HG03196 (cell line): ENCODE measurements around the gene NDE1.

ENCODE experiments used
- ATAC-seq: cut with Tn5 transposase; IDR thresholded peaks from one replicate; pipeline ENCODE4 v1.9.1; 2021; ENCODE audit not compliant: unreplicated experiment

Gene NDE1

DNA sequence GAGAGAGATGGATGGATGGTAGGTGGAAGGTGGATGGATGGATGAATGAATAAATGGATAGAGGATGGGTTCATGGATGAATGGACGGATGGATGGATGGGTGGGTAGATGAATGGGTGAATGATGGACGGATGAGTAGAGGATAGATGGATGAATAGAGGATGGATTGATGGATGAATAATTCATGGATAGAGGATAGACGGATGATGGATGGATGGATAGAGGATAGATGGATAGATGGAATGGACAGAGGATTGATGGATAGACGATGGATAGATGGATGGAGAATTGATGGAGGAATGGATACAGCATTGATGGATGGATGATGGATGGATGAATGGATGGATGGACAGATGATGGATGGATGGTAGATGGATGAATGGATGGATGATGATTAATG lies 115.1 kb downstream of the NDE1 start:
- no peak for ATAC-seq

DNA sequence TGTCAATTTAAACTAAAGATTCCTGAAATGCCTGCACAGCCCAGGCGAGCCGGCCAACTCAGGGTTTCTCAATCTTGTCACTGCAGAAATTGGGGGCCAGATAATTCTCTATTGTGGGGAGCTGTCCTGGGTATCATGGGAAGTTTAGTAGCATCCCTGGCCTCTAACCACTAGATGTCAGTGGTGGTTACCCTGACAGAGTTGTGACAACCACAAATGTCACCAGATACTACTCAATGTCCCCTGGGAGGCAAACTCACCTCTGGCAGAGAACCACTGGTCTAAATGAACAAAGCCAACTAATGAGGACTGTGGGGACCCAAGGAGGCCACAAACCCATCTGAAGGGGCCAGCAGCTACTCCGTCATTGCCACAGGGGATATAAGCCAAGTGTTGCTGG lies 115.8 kb downstream of the NDE1 start:
- peak; percentile 88 for ATAC-seq

DNA sequence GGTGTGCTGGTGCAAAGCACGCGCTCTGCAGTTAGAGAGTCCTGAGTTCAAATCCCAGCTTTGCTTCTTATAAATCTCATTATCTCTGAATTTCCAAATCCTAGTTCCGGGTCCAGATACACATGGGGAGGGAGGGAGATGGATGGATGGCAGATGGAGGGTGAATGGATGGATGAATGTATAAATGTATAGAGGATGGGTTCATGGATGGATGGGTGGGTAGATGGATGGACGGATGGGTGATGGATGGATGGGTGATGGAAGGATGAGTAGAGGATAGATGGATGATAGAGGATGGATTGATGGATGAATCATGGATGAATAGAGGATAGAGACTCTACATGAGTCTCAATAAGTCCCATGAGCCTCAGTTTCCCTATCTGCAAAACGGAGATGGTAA lies 116.9 kb downstream of the NDE1 start:
- no peak for ATAC-seq

DNA sequence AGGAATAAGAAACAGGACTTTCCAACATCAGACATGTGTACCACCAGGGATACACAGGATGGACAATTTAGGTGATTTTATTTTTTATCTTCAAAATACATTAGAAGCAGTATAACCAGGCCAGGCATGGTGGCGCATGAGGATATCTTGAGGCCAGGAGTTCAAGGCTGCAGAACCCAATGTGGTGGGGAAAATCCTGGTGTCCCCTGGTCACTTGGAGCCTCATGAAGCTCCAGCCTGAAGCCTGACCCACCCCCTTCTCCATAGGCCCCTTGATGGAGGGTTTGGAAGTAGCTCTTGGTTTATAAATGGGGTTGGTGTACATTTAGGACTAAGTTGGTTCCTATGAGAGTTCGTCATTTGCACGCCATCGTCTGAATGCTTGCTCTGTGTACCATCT lies 118.2 kb downstream of the NDE1 start:
- ATAC-seq, result no peak

DNA sequence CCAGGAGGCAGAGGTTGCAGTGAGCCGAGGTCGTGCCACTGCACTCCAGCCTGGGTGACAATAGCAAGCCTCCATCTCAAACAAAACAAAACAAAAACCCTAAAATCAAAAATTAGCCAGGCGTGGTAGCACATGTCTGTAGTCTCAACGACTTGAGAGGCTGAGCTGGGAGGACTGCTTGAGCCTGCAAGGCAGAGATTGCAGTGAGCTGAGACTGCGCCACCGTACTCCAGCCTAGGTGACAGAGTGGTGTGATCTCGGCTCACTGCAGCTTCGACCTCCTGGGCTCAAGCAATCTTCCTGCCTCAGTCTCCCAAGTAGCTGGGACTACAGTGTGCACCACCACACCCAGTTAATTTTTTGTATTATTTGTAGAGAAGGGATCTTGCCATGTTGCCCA lies 119.2 kb downstream of the NDE1 start:
- ATAC-seq, result no peak

DNA sequence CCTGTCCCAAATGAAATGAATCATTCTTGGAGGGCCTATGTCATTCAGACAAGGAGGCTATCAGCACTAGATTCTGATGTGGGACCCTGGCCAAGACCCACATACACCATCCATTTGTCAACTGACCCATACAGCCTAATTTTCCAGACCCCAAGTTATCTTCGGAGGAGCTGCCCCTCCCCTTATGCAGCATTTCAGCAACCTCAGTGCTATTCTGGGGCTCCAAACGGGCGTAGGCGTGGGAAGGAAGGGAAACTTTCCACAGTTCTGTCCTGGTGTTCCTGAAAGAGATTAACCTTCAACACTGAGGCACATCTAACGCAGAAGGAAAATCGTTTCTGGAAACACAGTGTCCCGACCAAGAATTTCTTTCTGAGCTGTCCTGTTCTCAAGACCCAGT lies 120.1 kb downstream of the NDE1 start:
- ATAC-seq, result no peak

DNA sequence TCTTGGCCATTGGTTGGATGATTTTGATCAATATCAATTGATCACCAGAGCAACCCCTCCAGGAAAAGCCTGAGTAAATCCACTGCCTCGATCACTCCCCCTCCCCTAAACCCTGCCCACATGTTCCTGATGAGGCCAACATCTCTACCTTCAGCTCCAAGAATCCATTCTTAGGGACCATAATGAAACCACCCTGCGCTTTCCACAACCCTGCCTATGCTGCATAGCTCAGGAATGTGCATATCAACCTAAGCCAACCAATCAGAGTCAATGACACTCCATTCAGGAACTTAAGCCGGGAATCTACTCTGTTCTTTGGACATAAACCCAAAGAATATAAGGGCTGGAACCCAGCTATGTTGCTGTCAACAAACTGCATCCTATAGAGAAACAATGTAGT lies 120.5 kb downstream of the NDE1 start:
- no peak for ATAC-seq

DNA sequence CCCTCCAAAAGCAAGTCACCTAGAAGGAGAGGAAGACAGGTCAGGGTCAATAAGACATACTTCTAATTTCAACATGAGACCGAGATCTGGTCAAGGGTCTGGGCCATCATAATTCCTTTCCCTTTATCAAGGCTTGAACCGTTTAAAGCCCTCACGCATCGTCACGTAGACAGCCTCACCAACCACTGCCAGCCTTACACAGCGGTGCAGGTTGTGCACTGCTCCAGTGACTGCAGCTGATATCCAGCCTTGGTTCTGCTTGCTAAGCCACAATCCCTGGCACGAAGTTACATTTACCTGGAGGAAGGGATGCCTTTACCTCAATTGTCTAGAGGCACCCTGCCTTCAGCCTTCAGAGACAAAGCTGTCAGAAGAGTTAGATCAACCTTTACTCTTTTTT lies 121.6 kb downstream of the NDE1 start:
- ATAC-seq, result no peak

DNA sequence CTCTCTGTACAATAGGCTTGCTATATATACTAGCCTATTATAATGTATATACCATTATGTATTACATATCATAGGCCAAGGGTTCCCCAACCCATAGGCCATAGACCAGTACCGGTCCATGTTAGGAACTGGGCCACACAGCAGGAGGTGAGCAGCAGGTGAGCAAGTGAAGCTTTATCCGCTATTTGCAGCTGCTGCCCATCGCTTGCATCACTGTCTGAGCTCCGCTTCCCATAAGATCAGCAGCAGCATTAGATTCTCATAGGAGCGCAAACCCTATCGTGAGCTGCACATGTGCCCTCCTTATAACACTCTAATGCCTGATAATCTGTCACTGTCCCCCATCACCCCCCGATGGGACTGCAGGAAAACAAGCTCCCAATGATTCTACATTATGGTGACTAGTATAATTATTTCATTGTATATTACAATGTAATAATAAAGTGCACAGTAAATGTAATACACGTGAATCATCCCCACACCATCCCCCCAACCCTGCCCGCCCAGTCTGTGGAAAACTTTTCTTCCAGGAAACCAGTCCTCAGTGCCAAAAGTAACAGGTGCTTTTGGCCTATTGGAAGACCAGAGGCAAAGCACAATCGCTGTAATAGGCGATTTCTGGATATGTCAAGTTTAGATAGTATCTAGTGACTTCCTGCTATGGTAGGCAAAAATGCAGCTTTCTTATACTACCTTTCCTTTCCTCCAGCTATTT lies 122.7 kb downstream of the NDE1 start:
- ATAC-seq, result no peak

DNA sequence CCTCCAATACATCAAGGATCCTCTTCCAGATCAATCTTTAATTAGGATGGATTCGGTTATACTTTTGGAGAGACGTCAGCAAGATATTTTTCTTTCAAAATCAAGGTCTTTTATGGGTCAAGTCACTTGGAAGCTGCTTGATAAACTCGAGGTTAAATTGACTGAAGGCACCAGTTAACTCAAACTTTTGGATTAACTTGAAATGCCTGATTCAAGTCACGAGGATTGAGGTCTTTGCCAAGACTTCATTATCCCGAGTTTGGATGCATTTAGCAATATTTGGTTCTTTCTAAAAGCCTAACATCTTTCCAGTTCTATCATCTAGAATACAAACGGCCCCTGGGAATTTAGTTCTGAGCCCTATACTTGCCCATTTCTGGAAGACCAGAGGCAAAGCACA lies 123.9 kb downstream of the NDE1 start:
- no peak for ATAC-seq

DNA sequence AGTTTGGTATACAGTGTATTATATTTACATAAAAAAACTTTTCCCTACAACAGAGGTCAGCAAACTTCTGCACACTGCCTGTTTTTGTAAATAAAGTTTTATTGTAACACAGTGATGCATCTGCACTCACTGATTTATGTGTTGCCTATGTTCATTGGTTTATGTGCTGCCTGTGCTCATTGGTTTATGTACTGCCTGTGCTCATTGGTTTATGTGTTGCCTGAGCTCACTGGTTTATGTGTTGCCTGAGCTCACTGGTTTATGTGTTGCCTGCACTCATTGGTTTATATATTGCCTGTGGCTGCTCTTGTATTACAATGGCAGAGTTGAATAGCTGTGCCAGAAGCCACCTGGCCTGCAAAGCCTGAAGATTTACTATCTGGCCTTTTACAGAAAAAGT lies 125.2 kb downstream of the NDE1 start:
- no peak for ATAC-seq

DNA sequence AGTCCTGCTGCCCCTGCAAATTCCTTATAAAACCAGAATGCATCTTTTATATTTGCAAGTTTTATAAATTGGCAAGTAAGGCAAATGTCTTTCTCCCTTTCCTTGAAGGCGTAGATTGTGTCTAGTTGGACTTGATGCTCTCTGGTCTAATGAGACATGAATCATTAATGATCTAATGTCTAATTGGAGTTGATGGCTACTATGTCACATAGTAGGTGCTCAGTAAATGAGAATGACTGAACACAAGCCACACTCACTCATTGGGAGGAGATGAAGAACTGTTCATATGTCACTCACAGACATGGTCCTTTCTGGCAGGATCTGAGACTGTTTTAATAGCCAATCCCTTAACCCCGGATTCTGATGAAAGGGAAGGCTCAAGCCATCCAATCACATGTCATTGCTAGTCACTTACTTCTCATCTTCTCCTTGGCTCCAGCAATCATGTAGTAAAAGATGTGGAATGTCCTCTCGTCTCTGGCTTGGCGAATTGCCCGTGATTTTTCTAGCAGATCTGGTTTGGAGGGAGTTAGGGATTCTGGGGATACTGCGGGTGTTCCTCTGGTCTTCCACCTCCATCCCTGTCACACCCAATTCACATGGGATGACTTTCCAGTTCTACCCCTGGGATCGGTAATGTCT lies 125.7 kb downstream of the NDE1 start:
- ATAC-seq, result no peak
